HG02884 (cell line): Measurements from ENCODE around the gene SCN1B.
"Not testable (repeated sequence)": the region's sequence is repeated elsewhere in the genome, so short reads cannot be mapped to it uniquely, and the experiment has no call there.

Experiments
- ATAC-seq: cut with Tn5 transposase; IDR thresholded peaks from one replicate; pipeline ENCODE4 v1.9.1; 2021; ENCODE audit warnings: mild to moderate bottlenecking, moderate library complexity; ENCODE audit not compliant: unreplicated experiment

SCN1B gene

DNA sequence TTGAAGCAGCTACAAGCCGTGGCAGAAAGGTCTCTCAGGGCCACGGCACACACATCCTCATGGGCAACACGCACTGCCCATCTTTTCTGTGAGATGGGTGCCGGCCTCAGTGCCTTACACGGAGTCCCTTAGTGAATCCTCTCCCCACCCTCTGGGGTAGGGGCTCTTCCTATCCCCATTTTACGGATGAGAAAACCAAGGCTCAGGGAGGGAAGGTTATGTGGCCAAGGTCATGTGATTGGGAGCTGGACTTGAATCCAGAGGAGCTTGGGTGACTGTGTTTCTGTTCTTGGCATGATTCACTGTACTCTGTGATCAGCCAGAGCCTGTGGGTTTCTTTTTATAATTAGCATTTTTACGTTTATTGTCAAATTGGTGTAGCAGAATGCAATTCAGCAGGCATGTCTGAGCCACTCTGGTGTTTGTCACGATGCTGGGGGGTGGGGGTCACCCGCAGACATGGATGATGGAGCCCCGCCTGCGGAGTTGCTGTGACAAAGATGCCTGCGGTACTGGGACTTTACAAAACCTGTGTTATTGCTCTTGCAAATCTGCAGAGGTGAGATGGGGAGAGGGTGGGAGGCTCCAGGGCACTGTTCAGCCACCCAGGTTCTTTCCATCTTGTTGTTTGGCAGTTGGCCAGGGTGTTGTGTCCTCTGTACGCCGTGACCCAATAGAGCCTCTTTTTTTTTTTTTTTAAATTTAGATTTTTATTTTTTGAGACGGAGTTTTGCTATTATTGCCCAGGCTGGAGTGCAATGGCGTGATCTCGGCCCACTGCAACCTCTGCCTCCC lies 4.5 kb downstream of the SCN1B start:
- ATAC-seq = no peak

DNA sequence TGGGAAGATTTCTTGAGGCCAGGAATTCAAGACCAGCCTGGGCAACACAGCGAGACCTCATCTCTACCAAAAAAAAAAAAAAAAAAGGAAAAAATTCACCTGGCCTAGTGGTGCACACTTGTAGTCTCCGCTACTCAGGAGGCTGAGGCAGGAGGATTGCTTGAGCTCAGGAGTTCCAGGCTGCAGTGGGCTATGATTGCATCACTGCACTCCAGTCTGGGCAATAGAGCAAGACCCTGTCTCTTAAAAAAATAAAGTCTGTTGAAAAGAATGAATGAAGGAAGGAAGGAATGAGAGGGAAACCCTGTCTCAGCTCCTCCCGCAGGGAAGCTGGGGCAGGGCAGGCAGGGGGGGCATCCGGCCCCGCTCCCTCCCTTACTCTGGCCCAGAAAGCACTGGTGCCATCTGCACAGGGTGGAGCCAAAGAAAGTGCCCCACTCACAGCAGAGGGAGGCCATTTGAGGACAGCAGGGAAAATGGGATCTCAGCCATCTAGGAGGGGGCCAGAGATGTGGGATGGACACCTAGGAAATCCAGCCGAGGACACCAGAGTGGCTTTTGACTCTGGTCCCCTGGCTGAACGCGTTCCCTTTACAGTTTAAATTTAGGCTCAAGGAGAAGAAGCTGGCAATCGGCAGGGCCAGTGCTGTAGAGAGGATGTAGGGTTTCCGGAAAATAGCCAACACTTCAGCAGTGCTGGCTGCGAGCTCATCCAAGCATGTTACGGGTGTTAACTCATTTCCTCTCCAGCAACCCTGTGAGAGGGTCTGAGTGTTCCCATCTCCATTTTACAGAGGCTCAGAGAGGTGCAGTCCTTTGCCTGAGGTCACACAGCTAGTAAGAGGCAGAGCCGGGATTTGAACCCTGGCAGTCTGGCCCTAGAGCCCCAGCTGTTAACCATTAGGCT lies 7.7 kb downstream of the SCN1B start:
- no peak for ATAC-seq

GRCh38 chr19:35038623-35039512 lies 8.6 kb downstream of the SCN1B start:
- ATAC-seq = no peak

DNA sequence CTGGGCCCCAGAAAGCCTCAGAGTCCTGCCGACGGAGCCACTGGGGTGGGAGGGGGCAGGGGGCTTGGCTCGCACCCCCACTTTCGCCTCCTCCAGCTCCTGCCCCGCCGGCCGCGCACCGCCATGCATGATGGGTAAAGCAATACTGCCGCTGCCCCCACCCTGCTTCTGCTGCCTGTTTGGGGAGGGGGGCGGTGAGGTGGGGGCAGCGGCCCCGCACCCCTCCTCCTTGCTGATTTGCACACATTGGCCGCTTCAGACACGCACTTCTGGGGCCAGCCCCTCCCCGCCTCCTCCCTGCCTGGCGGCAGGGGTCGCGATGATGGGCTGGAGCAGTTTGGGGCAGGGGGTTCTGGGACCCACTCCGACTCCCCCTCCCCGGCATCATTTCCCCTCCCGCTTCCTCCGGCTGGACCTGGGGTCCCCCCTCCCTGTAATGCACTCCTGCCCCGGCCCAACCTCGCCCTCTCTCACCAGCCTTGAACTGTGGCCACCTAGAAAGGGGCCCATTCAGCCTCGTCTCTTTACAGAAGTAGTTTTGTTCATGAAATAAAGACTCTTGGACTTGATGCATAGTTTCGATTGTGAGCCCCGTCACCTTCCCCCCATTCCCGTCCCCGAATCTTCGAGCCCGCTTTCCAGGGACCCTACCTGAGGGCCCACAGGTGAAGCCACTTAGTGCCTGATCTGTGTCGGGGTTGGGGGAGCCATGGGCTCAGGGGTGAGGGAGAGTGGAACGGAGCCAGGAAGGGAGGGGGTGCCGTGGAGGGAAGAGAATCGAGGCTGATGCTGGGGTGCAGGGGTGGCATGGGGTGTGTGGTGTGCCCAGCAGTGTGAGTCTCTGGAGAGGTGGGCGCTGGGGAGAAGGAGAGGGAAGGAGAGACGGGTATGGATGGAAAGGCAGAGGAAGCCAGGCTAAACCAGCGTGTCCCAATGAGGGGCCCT lies 9.9 kb downstream of the SCN1B start:
- ATAC-seq = no peak

DNA sequence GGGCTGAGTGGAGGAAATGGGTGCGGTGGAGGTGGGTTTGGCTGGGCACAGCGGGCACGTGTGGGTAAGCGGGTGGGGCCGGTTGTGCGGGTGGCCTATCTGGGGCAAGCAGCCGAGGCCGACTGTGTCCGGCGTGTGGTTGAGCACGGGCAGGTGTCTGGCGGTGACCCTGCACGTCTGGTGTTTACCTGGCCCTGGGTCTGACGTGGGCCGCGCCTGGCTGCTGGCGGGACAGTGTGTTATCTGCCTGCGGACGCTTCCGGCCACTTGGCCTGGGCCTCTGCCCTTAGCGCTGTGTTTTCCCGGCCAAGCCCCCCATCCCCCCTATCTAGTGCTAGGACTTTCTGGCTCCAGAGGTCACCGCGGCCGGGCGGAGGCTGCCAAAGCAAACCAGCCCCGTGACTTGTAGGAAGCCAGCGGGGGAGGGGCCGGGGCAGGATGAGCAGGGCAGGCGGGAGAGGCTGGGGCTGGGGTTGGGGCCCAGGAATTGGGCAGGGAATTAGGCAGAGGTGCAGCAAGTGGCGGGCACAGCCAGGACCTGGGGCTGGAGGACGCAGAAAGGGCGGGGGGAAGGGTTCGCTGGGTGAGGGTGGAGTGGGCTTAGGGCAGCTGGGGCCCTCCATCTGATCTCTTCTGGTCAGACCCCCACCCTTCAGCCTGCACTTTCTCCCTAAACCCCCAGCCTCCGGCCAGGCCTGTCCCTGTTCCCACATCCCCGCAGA lies 10.7 kb downstream of the SCN1B start:
- ATAC-seq = no peak

- no peak for ATAC-seq
These were observed 11.3 kb downstream of the SCN1B start, which contains the start of gene HPN for GRCh38 chr19:35041548-35042055. Gene HPN (plus strand): TSS chr19:35041721. CDS start chr19:35042507, 786 bp downstream.

- no peak for ATAC-seq
These were observed 11.9 kb downstream of the SCN1B start for GRCh38 chr19:35042056-35042730.

GRCh38 chr19:35042954-35043604 lies 12.8 kb downstream of the SCN1B start:
- ATAC-seq = no peak

- no peak for ATAC-seq
These were observed 13.6 kb downstream of the SCN1B start for GRCh38 chr19:35043906-35044305.

DNA sequence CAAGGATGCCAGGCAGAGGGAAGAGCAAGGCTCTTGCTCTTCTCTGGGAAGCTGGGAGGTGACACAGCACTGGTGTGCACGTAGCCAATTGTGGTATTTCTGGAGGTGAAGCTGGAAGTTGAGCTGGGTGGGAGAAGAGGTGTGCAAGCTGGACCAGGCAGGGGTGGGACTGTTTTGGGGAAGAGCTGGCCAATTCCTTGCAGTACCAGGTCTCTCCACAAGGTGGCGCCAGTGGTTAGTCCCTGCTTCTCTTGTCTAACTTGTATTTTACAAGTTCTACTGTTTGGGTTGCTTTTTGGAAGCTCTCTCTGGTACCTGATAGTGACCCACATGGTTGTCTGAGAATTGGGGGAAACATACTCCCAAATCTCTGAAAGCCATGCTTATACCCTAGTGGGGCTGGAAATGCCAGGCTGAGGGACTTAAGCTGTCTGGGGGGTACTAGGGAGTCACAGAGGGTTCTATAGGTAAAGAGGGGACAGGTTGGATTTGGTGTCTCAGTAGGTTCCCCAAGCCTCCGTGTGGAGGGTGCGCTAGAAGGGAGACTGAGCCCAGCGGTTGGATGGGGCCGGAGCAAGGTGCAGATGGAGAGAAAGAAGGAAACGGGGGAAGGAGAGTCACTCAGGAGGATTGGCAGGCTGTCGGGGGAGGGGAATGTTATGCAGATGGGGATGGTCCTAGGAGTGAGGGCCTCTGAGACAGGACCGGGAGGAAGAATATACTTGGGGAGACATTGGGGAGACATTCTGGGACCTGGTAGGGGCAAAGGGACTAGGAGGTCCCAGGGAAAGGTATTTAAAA lies 14.2 kb downstream of the SCN1B start:
- no peak for ATAC-seq

DNA sequence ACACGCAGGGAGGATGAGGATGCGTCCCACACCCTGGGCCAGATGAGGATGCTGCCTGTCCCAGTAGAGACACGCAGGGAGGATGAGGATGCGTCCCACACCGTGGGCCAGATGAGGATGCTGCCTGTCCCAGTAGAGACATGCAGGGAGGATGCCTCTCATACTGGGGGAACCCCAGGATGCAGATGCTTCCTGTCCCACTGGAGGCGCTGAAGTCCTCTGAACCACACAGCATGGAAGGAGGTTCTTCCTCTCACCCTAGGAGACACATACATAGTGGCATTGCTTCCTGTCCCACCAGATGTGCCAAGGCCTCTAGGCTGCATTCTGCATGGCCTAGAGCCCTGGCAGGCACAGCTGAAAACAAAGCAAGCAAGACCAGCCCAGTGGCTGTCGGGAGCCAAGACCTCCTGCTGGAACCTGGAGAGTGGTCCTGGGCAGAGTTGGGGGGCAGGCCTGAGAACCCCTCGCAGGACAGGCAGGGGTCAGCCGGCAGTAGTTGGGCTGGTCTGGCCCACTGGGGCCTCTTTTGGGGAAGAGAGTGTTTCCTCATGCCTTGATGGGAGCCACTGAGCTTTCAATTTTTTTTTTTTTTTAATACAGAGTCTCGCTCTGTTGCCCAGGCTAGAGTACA lies 15.5 kb downstream of the SCN1B start:
- no peak for ATAC-seq

DNA sequence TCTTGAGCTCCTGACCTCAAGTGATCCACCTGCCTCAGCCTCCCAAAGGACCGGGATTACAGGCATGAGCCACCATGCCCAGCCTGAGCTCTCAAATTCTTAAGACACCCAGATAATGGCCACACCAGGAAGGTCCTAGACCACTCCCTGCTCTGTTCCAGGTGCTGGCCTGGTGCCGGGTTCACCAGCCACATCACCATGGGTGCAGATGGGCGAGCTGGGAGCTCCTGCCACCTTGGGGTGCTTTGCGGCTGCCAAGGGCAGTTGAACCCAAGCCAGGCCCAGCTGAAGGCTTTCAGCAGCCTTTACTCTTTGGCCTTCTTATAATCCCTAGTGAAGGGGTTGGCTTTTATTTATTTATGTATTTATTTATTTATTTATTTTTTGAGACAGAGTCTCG lies 16.2 kb downstream of the SCN1B start:
- ATAC-seq = no peak

GRCh38 chr19:35048911-35049411 lies 18.7 kb downstream of the SCN1B start:
- no peak for ATAC-seq

- ATAC-seq = no peak
These were observed 19.2 kb downstream of the SCN1B start for GRCh38 chr19:35049456-35049855.

DNA sequence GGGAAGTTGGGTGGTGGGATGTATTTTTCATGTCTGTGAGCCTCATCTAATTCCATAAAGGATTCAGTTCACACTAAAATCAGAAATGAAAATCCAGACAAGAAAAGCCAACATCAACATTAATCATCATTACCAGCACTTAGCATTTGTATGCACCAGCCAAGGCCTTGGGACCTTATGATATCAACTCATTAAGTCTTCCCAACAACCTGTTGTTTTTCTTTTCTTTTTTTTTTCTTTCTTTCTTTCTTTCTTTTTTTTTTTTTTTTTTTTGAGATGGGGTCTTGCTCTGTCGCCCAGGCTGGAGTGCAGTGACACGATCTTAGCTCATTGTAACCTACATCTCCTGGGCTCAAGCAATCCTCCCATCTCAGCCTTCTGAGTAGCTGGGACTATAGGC lies 20.4 kb downstream of the SCN1B start:
- ATAC-seq = not testable (repeated sequence)

DNA sequence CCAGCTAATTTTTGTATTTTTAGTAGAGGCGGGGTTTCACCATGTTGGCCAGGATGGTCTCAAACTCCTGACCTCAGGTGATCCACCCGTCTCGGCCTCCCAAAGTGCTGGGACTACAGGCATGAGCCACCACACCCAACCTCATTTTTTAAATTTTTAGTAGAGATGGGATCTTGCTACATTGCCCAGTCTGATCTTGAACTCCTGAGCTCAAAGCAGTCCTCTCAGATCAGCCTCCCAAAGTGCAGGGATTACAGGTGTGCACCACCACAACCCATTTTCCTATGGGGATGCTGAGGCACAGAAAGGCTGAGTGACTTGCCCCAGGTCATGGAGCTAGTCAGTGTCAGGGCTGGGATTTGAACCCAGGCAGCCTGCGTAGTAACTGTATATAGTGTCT lies 21.0 kb downstream of the SCN1B start:
- not testable (repeated sequence) for ATAC-seq
